LNCAP (cell line): Measurements from ENCODE around the gene WWOX.

Experiments
- CTCF ChIP-seq: fragments of 450-650 bp; IDR thresholded peaks from 2 replicates; pipeline ENCODE4 v1.5.1; 2017; ENCODE audit warnings: mild to moderate bottlenecking

WWOX gene

GRCh38 chr16:78562111-78562510 is 462.7 kb downstream of the WWOX start:
- no peak for TF ChIP-seq CTCF

DNA sequence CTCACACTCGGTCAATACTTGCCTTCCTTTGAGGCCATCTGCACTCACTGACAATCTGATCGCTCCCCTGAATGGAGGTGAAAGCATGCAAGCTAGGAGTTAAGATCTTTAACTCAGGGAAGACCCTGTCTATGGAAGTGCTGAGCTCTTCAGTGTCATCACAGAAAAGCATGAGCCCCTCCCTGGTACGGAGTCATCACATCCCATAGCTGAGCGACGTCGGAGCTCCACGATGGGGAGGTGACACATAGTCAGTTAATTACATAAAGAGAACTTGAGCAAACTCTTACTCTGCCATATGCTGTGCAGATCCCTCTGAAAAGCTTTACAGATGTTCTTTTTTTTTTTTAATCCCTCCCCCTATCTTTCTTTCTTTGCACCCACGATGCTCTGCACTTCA is 463.2 kb downstream of the WWOX start:
- TF ChIP-seq CTCF: no peak

- TF ChIP-seq CTCF: no peak
Measured at GRCh38 chr16:78563905-78564304, 464.5 kb downstream of the WWOX start.

GRCh38 chr16:78566397-78567073 is 467.1 kb downstream of the WWOX start:
- TF ChIP-seq CTCF: no peak

- no peak for TF ChIP-seq CTCF
Measured at GRCh38 chr16:78570399-78571141, 471.1 kb downstream of the WWOX start.

DNA sequence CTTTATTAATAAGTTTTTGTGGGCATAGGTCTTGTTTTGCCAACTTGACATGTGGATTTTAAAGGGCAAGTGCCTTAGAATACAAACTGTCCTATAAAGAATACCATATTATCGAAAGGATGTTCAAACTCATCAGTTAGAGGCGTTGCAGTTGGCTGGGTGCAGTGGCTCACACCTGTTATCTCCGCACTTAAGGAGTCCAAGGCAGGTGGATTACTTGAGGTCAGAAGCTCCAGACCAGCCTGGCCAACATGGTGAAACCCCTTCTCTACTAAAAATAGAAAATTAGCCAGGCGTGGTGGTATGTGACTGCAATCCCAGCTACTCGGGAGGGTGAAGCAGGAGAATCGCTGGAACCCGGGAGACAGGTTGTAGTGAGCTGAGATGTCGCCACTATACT is 472.0 kb downstream of the WWOX start:
- no peak for TF ChIP-seq CTCF

GRCh38 chr16:78571898-78572358 is 472.5 kb downstream of the WWOX start:
- no peak for TF ChIP-seq CTCF
